Stimulated activated CD4-positive, alpha-beta T cell treated with anti-CD3 and anti-CD28 coated beads, Interleukin-1b, Interleukin-23, amount 100 ng/mL, for 1 hour (primary cell): ENCODE results near the gene SLC26A4.
A peak's percentile ranks its signal among the peaks of the same experiment; 100 is the strongest.

Experiments
- DNase-seq, 2 donors: peaks; one replicate each; pipeline ENCODE4 v3.0.0-alpha.2; 2020; ENCODE audit warnings: low read depth in 2 of 2

The SLC26A4 gene

DNA sequence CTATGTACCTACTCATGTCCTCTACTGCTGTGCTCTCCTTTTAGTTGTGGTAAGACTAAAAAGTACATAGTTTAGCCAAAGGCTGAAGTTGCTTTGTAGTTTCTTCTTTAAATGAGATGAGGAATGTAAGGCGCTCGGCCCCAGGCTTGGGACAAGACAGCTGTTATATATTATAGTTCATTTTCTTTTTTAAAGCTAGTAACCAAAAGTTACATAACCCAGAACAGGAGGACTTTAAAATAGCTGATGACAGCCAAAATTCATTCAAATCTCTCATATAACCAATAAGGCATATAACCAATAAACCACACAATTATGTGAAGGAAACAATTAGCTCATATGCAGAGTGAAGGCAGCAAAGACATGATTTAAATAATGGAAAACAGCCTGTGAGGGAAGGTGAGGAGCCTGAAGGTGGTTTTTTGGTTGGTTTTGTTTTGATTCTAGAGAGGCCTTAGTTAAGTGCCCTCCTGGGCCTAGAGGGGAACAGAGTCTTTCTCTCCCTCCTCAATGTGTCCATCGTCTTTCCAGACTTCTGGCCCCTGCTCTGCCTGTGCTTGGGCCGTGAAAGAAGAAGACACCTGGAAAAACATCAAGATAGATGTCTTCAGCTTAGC, 35.8 kb downstream of the SLC26A4 start:
- DNase-seq = no peak

DNA sequence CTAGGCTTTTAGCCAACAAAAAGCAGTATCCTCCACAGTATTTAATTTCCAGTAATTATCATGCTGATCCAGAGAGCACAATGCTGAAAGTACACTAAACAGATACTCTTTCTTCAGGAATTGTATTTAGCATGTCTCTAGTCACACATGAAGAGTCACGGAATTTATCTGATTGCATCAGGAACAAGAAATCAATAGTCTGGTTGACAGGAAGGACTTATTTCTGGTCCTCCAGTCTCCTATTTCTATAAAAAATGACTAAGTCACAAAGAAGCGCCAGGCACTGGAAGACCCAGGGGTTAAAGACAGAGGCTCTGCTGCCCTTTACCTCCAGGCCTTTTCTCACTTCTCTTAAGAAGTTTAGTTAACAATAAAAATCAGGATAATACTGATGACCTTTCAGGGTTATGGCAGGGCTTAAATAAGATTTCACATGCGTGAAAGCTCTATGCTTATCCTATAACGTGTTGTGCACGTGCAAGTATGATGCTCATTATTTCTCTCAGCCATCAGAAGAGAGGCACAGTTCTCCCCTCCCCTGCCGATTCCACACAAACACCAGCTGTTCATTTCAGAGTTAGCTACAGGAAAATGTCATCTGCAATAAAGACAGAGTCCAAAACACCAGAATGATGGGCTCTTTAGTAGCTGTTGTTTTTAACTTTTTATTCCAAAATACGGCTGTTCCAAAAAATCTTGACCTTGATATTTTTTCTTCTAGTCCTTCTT, 36.9 kb downstream of the SLC26A4 start:
- DNase-seq = no peak

GRCh38 chr7:107700570-107700969, 39.9 kb downstream of the SLC26A4 start:
- no peak for DNase-seq

DNA sequence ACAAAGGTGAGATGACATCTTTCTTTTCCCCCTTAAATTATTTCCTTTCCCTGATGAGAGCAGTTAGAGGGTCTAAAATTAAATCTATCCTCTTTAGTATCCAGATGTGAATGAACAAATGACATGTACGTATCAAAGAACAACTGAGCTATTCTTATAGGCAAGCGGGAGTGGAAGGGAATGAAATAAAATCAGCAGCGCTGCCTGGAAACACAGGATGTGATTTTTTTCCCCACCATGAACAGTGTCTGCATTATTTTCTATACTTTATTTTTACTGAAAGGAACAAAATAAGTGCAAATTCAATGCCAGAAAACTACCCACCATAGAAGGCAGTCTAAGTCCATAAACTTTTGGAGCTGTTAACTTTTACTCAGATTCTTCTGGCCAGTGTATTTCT, 40.6 kb downstream of the SLC26A4 start:
- DNase-seq = no peak

DNA sequence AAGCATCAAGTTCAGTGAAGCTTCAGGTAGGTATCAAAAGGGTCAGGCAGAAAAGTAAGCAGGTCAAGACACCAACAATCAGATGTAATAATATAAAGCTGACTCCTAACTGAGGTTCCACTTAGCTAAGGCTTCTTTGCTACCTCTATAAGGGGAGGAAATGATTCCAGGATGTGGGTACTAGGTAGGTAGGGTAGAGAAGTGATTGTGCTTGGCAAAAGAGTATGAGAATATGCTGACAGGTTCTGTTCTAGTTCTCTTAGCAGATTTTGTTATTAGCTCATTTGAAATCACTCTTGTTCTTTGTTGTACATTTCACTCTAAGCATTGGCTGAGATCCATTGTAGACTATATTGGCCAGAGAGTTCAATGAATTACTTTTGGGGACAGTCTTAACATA, 42.6 kb downstream of the SLC26A4 start:
- no peak for DNase-seq

DNA sequence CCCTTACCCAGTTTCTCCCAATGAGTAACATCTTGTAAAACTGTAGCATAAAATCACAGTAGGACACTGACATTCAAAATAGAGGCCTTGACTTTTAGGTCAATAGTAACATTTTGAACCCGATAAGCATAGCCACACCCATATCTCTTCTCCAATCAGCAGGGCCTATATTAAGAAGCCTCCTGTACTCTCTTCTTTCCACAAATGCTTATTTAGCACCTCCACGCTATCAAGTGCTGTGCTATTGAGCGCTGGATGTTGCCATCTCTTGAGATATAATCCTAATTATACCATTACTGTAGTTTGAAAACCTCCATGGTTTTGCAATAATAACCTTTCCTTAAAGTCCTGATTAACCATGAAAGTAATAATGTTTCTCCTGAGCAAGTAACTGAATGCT, 43.2 kb downstream of the SLC26A4 start:
- no peak for DNase-seq

DNA sequence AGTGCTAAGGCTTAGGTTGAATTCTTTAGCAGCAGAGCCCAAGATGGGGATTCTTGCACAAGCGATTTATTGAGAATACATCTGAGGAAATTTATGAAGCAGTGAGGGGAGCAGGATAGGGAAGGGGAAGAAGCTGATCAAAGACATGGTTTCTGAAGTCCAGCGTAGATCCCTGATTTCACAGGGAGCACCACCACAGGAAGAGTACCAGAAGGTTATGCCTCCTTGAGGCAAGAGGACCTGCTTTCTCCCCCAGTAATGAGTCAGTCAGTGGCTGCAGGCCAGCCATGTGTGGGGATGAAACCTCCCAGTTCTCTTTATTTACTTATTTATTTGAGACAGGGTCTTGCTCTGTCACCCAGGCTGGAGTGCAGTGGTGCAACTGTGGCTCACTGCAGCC, 48.3 kb downstream of the SLC26A4 start:
- DNase-seq = no peak

DNA sequence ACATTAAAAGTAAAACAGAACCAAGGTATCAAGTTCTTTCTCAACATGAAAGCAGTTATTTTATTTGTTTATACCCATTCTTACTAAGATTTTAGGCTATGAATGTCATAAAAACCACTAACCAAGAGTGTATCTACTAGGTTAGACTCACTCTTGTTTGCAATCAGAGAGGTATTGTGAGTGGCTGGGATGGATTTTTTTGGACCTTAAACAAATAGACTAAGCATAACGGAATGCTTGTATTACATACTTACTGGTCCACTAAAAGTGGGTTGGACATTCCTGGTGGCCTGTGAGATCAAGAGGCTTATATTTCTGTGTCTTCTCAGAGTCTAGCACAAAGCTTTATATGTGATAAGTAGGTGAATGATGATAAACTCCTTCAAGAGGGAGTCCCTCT, 50.7 kb downstream of the SLC26A4 start:
- no peak for DNase-seq

GRCh38 chr7:107712025-107712424, 51.4 kb downstream of the SLC26A4 start:
- no peak for DNase-seq

GRCh38 chr7:107712896-107713295, 52.3 kb downstream of the SLC26A4 start:
- DNase-seq = no peak

GRCh38 chr7:107715531-107715930, 54.9 kb downstream of the SLC26A4 start:
- DNase-seq = no peak

- DNase-seq = no peak
Observed at GRCh38 chr7:107718456-107719193, 58.0 kb downstream of the SLC26A4 start.

GRCh38 chr7:107721286-107721685, 60.7 kb downstream of the SLC26A4 start:
- no peak for DNase-seq

- no peak for DNase-seq
Observed at GRCh38 chr7:107723255-107723654, 62.6 kb downstream of the SLC26A4 start.

GRCh38 chr7:107725138-107725740, 64.6 kb downstream of the SLC26A4 start:
- peak; percentile 9 to 10 for DNase-seq

- DNase-seq = no peak
Observed at GRCh38 chr7:107726356-107727130, 65.9 kb downstream of the SLC26A4 start.

- no peak for DNase-seq
Observed at GRCh38 chr7:107728276-107728675, 67.6 kb downstream of the SLC26A4 start.

GRCh38 chr7:107742678-107743566, 82.3 kb downstream of the SLC26A4 start:
- peak in 1 of 2 donors; percentile 13 for DNase-seq

- peak; percentile 91 to 92 for DNase-seq
Observed at GRCh38 chr7:107743567-107744344, 83.1 kb downstream of the SLC26A4 start, which contains the start of gene CBLL1. Gene CBLL1, plus strand, starts transcription at chr7:107744142. Its CDS starts 22 bp downstream, at chr7:107744164.

GRCh38 chr7:107744345-107744750, 83.7 kb downstream of the SLC26A4 start:
- no peak for DNase-seq
